OCI-M2 (cell line): Measurements from ENCODE around the gene TPRG1L.
"Not testable (repeated sequence)": the region's sequence is repeated elsewhere in the genome, so short reads cannot be mapped to it uniquely, and the experiment has no call there.

Experiments
- DNase-seq: peaks from one replicate; lab custom pipeline; 2025; ENCODE audit not compliant: unreplicated experiment; lab: John Stamatoyannopoulos, UW

The TPRG1L gene

GRCh38 chr1:3624200-3625136 is at the start of gene TPRG1L:
Gene TPRG1L, plus strand, starts transcription at chr1:3625015. Its CDS starts 58 bp downstream, at chr1:3625073.
- peak; percentile 44 for DNase-seq

GRCh38 chr1:3575515-3575914 is 49.3 kb upstream of the TPRG1L start:
- DNase-seq, result not testable (repeated sequence)

- DNase-seq, result no peak
Observed at GRCh38 chr1:3575993-3576392, 48.8 kb upstream of the TPRG1L start.

- DNase-seq, result no peak
Observed at GRCh38 chr1:3577300-3577699, 47.5 kb upstream of the TPRG1L start.

- no peak for DNase-seq
Observed at GRCh38 chr1:3577711-3578432, 46.9 kb upstream of the TPRG1L start.

GRCh38 chr1:3578433-3578805 is 46.4 kb upstream of the TPRG1L start:
- DNase-seq, result no peak

GRCh38 chr1:3578906-3579305 is 45.9 kb upstream of the TPRG1L start:
- DNase-seq, result no peak

GRCh38 chr1:3579626-3580025 is 45.2 kb upstream of the TPRG1L start:
- DNase-seq, result no peak

- DNase-seq, result no peak
Observed at GRCh38 chr1:3580231-3580630, 44.6 kb upstream of the TPRG1L start.

GRCh38 chr1:3581296-3582036 is 43.3 kb upstream of the TPRG1L start:
- DNase-seq, result no peak

- not testable (repeated sequence) for DNase-seq
Observed at GRCh38 chr1:3583751-3584150, 41.1 kb upstream of the TPRG1L start.

GRCh38 chr1:3584915-3585314 is 39.9 kb upstream of the TPRG1L start:
- no peak for DNase-seq

- not testable (repeated sequence) for DNase-seq
Observed at GRCh38 chr1:3585353-3585868, 39.4 kb upstream of the TPRG1L start.

- DNase-seq, result no peak
Observed at GRCh38 chr1:3585940-3586568, 38.8 kb upstream of the TPRG1L start.

GRCh38 chr1:3586986-3587759 is 37.6 kb upstream of the TPRG1L start:
- DNase-seq, result no peak

GRCh38 chr1:3588395-3588794 is 36.4 kb upstream of the TPRG1L start:
- no peak for DNase-seq

- DNase-seq, result no peak
Observed at GRCh38 chr1:3590139-3590763, 34.6 kb upstream of the TPRG1L start.

GRCh38 chr1:3590951-3591865 is 33.6 kb upstream of the TPRG1L start:
- DNase-seq, result no peak
